Heart left ventricle (tissue), 16 donors: ENCODE results near the gene WDR5. TPM values are rescaled to one million over a fixed set of nuclear protein-coding genes. Genes with fewer than 3 reads are reported as not detected.
A peak's percentile ranks its signal among the peaks of the same experiment; 100 is the strongest.

ENCODE experiments used
- ATAC-seq, 4 donors: fragments of 200-7000 bp; cut with Tn5 transposase; one replicate each; pipeline ENCODE4 v1.9.1; 2020 to 2022; ENCODE audit warnings: moderate library complexity in 4 of 4, mild to moderate bottlenecking in 3 of 4, moderate number of reproducible peaks in 1 of 4
- DNase-seq, 5 donors: peaks; one replicate each; pipeline ENCODE4 v3.0.0-alpha.2; 2020
- H3K27ac ChIP-seq, 12 donors: fragments of 200-600 bp; sonication (generic) in 4 of 12; one replicate each; pipeline versions ENCODE4 v1.5.0 to v1.8.0; 2016 to 2022; ENCODE audit warnings: mild to moderate bottlenecking in 2 of 12
- H3K27me3 ChIP-seq, 9 donors: fragments of 200-600 bp; sonication (generic) in 2 of 9; one replicate each; pipeline versions ENCODE4 v1.5.1 to v1.8.0; 2016 to 2022; ENCODE audit warnings: mild to moderate bottlenecking in 3 of 9
- H3K36me3 ChIP-seq, 9 donors: fragments of 200-600 bp; sonication (generic) in 2 of 9; one replicate each; pipeline versions ENCODE4 v1.5.0 to v1.8.0; 2018 to 2022; ENCODE audit warnings: mild to moderate bottlenecking in 2 of 9
- H3K4me1 ChIP-seq, 12 donors: fragments of 200-600 bp; sonication (generic) in 4 of 12; one replicate each; pipeline versions ENCODE4 v1.5.0 to v1.8.0; 2016 to 2022; ENCODE audit warnings: mild to moderate bottlenecking in 3 of 12
- H3K4me3 ChIP-seq, 12 donors: fragments of 200-600 bp; sonication (generic) in 4 of 12; one replicate each; pipeline versions ENCODE4 v1.5.0 to v1.8.0; 2017 to 2022; ENCODE audit warnings: mild to moderate bottlenecking in 9 of 12, moderate library complexity in 4 of 12
- H3K9me3 ChIP-seq, 12 donors: fragments of 200-600 bp; sonication (generic) in 4 of 12; one replicate each; pipeline versions ENCODE4 v1.5.0 to v1.8.0; 2016 to 2022; ENCODE audit warnings: mild to moderate bottlenecking in 1 of 12
- CTCF ChIP-seq, 12 donors: fragments of 200-600 bp; sonication (generic) in 4 of 12; IDR thresholded peaks; one replicate each; pipeline versions ENCODE4 v1.5.0 to v1.8.0; 2018 to 2022; ENCODE audit warnings: antibody characterized with exemption in 12 of 12, mild to moderate bottlenecking in 5 of 12
- POLR2A ChIP-seq, 2 donors: fragments of 450-650 bp; IDR thresholded peaks; one replicate each; pipeline ENCODE4 v1.6.1; 2017; ENCODE audit warnings: antibody characterized with exemption in 2 of 2, mild to moderate bottlenecking in 2 of 2, moderate library complexity in 2 of 2
- WGBS, 4 donors: extraction: QIAGEN DNeasy Blood & Tissue Kit in 2 of 4; methylation state at CpG; one replicate each; pipeline versions ENCODE4 v1.1.5 to v1.1.7; 2013 to 2018; 5-methylcytosine and 5-hydroxymethylcytosine counted together
- intact Hi-C, 10 donors: fragments of 100-400 bp; cut with DNase I; formaldehyde crosslinking; loops; one replicate each; pipeline versions ENCODE4 v1.11.1 to v1.14.2; 2022
- polyA plus RNA-seq, 2 donors: library from polyadenylated mRNA; stranded (reverse); fragments of 200-250 nt; gene quantifications; one replicate each; pipeline ENCODE4 v1.2.3, GENCODE V29; 2013
- total RNA-seq, 9 donors: library from RNA; depleted of rRNA in 2 of 9; stranded (reverse); fragments of >200 nt in 2 of 9; fragmentation: NEBNext Ultra II Directional in 3 of 9; extraction: Animal tissue kit (Norgen Biotek cat#: 25700) in 3 of 9; gene quantifications; one replicate each; pipeline versions ENCODE4 v1.1.0 to v1.2.4, GENCODE V29; 2016 to 2023
- donor health status: ischemic (EF 13 %, LVEDD 7.1; RV severe dilation, severe dysfunction).
- donor health status: healthy with polysubstance abuse.
- donor health status: DM: no; HTN: yes; CAD: no.
- donor health status: DM: no; HTN: no; CAD: no.
- donor health status: ischemic (EF 25% LVEDD 6.9; RV normal size, moderate dysfunction).
- donor health status: ischemic (EF 25% LVEDD 5.7; RV mildly dilated, moderate dysfunction).
- donor health status: healthy.
- donor health status: DM: yes; HTN: yes; CAD: no.
- donor health status: ischemic (EF 35%, LVEDD 5.7; RV mildly dilated, moderate dysfunction).
- donor health status: nonischemic (EF 11% LVEDD 7.7; RV severe dilation, severe dysfunction).
- donor health status: DM: yes; HTN: yes; CAD: no.
- donor health status: PGD.
- donor health status: ischemic (EF 29% LVEDD 5.4; RV normal size, mild dysfunction).
- donor health status: nonischemic (EF 23%, LVEDD 6.1; RV moderate dilation, normal function).

Gene WDR5
- total and polyA plus RNA-seq, 11 donors: 12.9 to 24.7 (median 17.2) TPM

GRCh38 chr9:134179595-134179917 lies 43.7 kb downstream of the WDR5 start:
- intact Hi-C loops: loop anchor here in 8 of 10 donors (5.0 to 10.0 kb wide), 10 partner anchors 33 to 565 kb away; partner anchors contain the start of genes RXRA (in 2 of the 8) and COL5A1 (in 1 of the 8)
- Histone ChIP-seq H3K4me3 (no peak overlapping the region), H3K27ac (no peak overlapping the region), H3K4me1 (peaks cover 0 to 29% (median 20%) of the 10 kb centered on the region in 12 donors), H3K36me3 (no peaks in the 10 kb centered on the region), H3K9me3 (no peaks in the 10 kb centered on the region), H3K27me3 (peaks cover 0 to 26% (median 10%) of the 10 kb centered on the region in 9 donors)
- no peak for TF ChIP-seq POLR2A (IDR thresholded peaks at IDR 0.05)
- no peak for TF ChIP-seq CTCF (IDR thresholded peaks at IDR 0.05)
- ATAC-seq (no peak), DNase-seq (peak in 1 of 5 donors; percentile 20)
- WGBS, 4 donors: 91 to 95% (median 91%) methylated on average over 6 of the region's 6 CpGs

- intact Hi-C loops: loop anchor here in 8 of 10 donors (5.0 to 10.0 kb wide), 10 partner anchors 32 to 565 kb away; partner anchors contain the start of genes RXRA (in 2 of the 8) and COL5A1 (in 1 of the 8)
- WGBS, 4 donors: 89 to 93% (median 89%) methylated on average over 29 of the region's 29 CpGs
These were observed 44.3 kb downstream of the WDR5 start for GRCh38 chr9:134179918-134180785.

GRCh38 chr9:134180786-134181647 lies 45.1 kb downstream of the WDR5 start:
- Histone ChIP-seq H3K4me1 (peaks cover 0 to 17% (median 11%) of the 10 kb centered on the region in 12 donors), H3K9me3 (no peaks in the 10 kb centered on the region), H3K4me3 (no peak overlapping the region), H3K36me3 (no peaks in the 10 kb centered on the region), H3K27ac (no peak overlapping the region), H3K27me3 (peaks cover 0 to 12% (median 2%) of the 10 kb centered on the region in 9 donors)
- TF ChIP-seq CTCF (IDR thresholded peaks at IDR 0.05): no peak
- TF ChIP-seq POLR2A (IDR thresholded peaks at IDR 0.05): no peak
- WGBS, 4 donors: 89 to 92% (median 89%) methylated on average over 17 to 20 of the region's 20 CpGs
- intact Hi-C loops: no loop called here
- ATAC-seq: no peak
- DNase-seq: peak in 3 of 5 donors; percentile 19 to 61 (median 24)

More at GRCh38 chr9:134179918-134180785, 44.3 kb downstream of the WDR5 start:
- H3K27ac ChIP-seq: no peak overlapping the region
- peaks cover 0 to 21% (median 9%) of the 10 kb centered on the region in 9 donors for H3K27me3 ChIP-seq
- no peak overlapping the region for H3K4me3 ChIP-seq
- DNase-seq (peak in 3 of 5 donors; percentile 12 to 55 (median 21)), ATAC-seq (no peak)
- no peaks in the 10 kb centered on the region for H3K9me3 ChIP-seq
- H3K4me1 ChIP-seq: peaks cover 0 to 26% (median 19%) of the 10 kb centered on the region in 12 donors
- TF ChIP-seq POLR2A (IDR thresholded peaks at IDR 0.05) (no peak), CTCF (IDR thresholded peaks at IDR 0.05) (no peak)
- no peaks in the 10 kb centered on the region for H3K36me3 ChIP-seq
